GM19351 (cell line): ENCODE results near the gene MICAL2.

Experiments used
- ATAC-seq: cut with Tn5 transposase; IDR thresholded peaks from one replicate; pipeline ENCODE4 v1.9.1; 2021; ENCODE audit warnings: mild to moderate bottlenecking, moderate library complexity; ENCODE audit not compliant: unreplicated experiment

Gene MICAL2

DNA sequence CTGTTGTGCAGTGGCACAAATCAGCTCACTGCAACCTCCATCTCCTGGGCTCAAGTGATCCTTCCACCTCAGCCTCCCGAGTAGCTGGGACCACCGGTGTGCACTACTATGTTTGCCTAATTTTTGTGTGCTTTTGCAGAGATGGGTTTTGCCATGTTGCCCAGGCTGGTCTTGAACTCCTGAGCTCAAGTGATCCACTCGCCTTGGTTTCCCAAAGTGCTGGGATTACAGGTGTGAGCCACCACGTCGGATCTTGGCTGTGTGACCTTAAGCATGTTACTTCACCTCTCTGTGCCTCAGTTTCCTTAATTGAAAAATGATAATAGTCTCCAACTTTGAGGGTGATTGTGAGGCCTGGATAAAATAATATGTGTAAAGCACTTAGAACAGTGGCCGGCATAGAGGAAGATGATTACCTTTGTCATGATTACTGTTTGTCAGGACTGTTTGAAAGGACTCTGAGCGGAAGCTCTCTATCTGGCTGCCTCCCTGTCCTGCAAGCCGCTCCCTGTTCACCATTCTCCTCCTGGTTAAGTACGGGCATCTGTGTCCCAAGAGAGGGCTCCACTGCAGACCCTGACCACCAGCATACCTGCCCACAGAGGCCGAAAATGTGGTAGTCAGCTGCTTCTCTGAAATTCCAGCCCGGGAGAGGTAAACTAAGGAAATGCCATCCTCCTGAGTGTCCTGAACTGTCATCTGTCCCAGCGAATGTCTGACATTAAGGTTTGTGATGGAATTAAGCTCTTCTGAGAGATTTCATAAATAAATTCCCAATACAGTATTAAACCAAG lies 73.6 kb downstream of the MICAL2 start:
- ATAC-seq: no peak

GRCh38 chr11:12184699-12185098 lies 74.3 kb downstream of the MICAL2 start:
- no peak for ATAC-seq

DNA sequence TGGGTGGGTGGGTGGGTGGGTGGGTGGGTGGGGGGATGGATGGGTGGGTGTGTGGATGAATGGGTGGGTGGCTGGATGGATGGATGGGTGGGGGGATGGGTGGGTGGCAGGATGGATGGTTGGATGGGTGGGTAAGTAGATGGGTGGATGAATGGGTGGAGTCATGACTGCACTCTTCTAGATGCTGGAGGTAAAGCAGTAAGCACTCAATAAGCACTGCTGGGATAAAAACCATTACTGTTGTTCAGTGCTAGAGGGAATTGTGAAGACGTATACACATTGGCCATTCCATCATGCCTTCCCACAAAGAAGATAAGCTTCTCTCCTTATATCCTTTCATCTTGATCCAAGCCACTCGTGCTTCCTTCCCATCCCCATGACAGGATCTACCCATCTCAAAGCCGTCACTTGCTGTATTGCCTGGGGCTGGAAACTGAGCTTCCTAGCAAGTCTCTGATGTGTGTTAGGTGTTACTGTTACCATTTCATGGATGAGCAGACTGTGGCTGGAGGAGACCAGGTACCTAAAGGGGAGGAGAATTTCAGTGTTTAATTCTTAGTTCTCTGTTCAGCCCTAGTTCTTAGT lies 74.8 kb downstream of the MICAL2 start:
- no peak for ATAC-seq

- no peak for ATAC-seq
Observed at GRCh38 chr11:12185914-12186313, 75.5 kb downstream of the MICAL2 start.

- no peak for ATAC-seq
Observed at GRCh38 chr11:12186701-12187100, 76.3 kb downstream of the MICAL2 start.

DNA sequence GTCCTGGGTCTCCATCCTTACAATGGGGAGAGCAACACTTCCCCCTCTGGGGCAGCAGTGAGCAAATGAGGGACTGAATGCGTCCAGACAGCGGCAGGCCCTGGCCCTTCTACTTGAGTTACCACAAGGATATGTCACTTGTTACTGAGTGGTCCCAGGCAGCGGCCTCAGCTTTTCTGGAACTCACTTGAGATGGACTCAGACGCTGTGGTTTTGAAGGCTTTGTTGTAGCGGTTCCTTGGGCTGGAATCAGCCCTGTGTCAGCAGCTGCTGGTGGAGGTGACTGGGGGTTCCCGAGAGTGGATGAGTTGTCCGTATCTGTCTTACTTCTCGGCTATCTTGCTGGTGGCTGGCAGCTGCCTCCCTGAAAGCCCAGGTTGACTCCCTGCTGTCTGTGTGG lies 77.0 kb downstream of the MICAL2 start:
- no peak for ATAC-seq

GRCh38 chr11:12188548-12189317 lies 78.3 kb downstream of the MICAL2 start:
- ATAC-seq: peak; percentile 83

- peak; percentile 32 for ATAC-seq
Observed at GRCh38 chr11:12189543-12190235, 79.3 kb downstream of the MICAL2 start.

- no peak for ATAC-seq
Observed at GRCh38 chr11:12190511-12190910, 80.1 kb downstream of the MICAL2 start.

DNA sequence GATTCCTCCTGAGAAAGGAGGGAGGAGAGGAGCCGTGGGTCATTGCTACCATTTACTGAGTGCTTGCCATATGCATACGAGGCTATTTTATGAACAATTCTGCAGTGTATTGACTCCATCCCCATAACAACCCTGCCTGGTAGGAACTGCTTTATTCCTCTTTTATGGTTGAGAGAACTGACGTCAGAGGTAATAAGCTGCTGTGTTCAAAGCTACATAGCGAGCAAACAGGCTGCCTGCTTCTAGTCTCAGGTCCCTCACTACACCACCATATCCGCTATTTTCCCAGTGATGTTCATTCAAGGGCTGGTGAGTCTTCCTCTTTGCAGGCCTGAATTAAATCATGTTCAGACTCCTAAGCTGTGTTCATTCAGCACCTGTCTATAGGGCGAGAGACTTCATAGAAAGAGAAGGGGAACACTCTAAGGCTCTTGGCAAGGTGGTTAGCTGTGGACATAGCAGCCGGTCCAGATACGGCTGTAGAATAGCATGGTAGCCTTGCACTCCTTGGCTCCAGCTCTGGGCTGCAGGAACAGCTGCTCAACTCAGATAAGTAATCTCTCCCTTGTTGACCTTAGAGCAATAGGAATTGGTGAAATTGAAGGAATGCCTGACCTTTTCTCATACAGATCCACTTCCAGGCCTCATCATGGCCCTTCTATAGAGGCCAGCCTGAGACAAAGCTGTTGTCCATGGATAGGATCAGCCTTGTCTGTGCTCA lies 82.6 kb downstream of the MICAL2 start:
- ATAC-seq: no peak

DNA sequence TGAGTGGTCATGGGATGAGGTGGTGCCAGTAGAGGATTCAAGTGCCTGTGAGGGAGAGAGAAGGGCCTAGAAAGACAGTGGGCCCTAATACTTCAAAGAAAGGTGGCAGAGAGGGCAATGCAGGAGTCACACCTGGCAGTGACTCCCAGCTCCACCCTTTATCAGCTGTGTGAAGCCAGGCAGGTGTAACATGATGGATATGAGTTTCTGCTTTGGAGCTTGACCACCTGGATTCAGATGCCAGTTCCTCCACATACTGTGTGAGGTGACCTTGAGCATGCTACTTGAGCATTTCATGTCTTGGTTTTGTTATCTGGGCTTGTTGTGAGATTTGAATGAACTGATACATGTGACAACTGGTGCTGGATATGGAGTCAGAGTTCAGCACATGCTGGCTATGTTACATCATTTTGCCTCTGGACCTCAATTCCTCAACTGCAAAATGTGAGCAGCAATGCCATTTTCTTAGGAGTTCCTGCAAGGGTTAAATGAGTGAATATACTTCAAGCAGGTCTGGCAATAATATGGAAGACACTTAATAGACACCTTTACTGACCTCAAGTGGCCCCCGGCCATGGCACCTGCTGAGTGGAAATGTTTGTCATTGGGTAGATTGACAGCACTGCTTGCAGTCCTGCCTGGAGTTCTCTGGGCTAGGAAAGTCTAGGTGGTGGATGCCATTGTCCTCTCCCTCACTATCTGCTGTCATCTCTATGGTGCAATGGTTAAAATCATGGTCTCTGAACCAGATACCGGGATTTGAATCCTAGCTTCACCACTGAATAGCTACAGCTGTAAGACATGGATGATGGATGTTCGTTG lies 83.3 kb downstream of the MICAL2 start:
- ATAC-seq: no peak

GRCh38 chr11:12195768-12196167 lies 85.4 kb downstream of the MICAL2 start:
- ATAC-seq: peak; percentile 78

GRCh38 chr11:12196308-12196707 lies 85.9 kb downstream of the MICAL2 start:
- no peak for ATAC-seq

DNA sequence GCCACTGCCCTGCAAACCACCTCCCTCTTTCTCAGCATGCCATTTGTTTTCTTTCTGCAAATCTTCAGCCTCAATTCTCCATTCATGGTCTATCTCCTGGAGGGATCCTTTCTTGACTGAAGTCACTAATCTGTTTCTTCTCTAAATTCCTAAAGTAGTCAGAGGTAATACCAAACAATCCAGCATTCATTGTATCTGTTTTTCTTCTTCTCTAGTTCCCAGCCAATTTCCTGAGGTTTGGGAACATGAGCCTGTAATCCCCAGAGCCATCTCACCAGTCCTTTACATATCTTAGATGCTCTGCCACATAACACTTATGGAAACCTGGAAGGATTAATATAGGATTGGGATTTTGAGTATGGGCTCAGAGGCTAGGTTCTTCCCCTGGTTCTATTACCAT lies 86.5 kb downstream of the MICAL2 start:
- no peak for ATAC-seq

DNA sequence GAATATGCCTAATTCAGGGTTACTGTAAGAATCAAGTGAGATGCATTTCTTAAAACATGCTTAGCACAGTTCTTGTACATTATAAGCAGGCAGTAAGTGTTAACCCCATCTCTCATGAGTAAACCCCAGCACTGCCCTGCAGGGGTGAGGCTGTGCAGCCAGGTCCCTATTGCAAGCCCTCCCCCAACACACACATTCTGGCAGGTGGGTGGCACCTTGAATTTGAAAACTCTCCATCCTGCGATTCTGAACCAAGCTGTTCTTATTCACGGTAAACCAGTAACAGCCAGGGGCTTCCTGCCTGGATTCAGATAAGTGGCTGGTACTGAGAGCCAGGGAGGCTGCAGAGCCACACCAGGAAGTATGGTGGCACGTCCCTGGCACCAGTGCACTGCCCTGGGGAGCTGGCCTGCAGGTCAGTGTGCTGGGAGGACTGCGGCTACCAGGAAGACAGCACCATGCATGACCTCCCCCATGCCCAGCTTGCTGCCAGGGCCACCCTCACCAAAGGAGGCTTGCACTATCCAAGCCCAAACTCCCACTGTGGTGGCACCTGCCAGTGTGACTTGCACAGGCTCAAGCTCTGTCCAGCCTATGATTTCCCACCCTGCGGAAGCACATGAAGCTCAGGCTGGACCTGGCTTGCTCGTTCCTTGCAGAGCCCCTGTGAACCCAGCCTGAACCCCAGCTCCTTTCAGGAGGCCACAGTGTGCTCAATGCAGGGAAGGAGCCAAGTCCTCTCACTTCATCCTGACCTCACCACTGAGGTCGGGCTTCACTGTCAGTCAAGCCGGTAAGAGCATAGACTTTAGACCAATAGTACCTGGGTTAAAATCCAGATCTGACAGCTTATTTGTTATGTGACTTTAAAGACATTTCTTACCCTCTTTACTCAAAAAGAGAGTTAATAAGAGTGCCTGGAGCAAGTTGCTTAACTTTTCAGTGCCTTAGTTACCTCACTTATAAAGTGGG lies 88.1 kb downstream of the MICAL2 start:
- no peak for ATAC-seq

DNA sequence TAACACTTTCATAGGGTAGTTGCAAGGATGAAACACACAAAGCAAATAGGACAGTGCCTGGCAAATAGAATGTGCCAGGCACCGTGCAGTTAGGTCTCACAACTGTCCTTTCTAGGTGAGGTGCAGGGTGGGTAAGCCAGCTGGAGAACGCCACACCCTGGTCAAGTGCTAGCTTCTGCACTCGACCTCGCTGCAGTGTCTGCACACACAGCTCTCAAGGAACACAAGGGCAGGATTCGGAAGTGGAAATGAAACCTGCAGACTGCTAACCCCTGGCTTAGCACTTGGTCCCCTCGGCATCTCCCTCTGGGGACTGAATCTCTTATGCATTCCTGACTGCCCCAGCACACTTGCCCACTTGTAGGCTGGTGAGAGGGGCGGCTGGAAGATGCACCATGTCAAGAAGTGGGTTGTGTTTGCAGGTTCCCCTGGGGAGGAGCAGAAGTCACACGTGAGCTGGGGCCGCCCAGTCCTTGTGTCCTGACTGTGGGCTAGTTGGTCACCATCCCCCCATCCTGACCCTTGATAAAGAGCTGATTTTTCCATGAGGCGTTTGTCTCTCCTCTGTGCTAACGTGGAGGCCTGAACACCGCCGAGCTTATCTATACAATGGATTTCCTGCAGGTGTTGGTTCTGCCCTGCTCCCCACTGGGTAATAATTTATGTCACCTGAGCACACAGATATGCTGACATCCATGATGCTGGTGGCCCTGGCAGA lies 89.0 kb downstream of the MICAL2 start:
- ATAC-seq: no peak

DNA sequence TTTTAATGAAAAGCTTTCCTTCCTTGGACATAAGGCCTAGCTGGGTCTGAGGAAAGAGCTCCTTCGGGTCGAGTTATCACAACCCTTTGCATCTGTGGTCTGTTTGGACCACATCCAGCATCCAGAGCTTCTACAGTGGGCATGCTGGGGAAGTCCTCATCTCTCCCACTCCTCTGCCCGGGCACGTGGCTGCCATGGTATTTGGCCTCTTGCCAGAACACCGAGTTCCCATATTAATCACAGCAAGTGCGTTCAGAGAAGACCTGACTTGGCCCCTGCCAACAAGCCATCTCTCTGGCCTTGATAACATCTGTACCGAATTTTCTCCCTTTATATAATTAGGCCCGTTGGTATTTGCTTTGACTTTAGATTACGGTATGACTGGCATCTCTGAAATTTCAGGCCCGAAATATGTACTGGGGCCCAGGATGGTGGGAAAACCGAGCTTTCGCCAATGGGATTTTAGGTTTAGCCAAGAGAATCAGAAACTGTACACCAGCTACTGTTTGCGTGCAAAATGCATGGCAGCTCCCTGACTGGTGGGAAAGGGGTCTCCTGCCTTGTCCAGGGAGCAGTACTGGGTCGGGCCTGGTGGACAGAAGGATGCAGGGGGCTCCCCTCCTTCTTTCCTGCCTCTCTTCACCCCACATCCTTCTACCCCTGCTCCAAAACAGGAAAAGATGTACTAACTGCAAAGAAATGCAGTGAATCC lies 90.0 kb downstream of the MICAL2 start:
- no peak for ATAC-seq
